Thyroid gland (tissue), 4 donors: ENCODE measurements around the gene RIN1. TPM values are rescaled to one million over a fixed set of nuclear protein-coding genes. Genes with fewer than 3 reads are reported as not detected.

Experiments
- DNase-seq, 2 donors: peaks; one replicate each; pipeline ENCODE4 v3.0.0-alpha.2; 2019
- H3K27ac ChIP-seq, 3 donors: fragments of 200-600 bp; sonication (generic); 1 replicate in 2 of 3; 2 replicates in 1 of 3; pipeline ENCODE4 v1.5.1; 2016 to 2019; ENCODE audit warnings: mild to moderate bottlenecking in 1 of 3, moderate library complexity in 1 of 3
- H3K27me3 ChIP-seq: fragments of 200-600 bp; sonication (generic); one replicate; pipeline ENCODE4 v1.5.1; 2019
- H3K36me3 ChIP-seq, 2 donors: fragments of 200-600 bp; sonication (generic); one replicate each; pipeline ENCODE4 v1.5.1; 2016 to 2019
- H3K4me1 ChIP-seq, 2 donors: fragments of 200-600 bp; sonication (generic); one replicate each; pipeline ENCODE4 v1.5.1; 2017 to 2019
- H3K4me3 ChIP-seq, 3 donors: fragments of 200-600 bp; sonication (generic); replicated peaks in 1 of 3; 1 replicate in 2 of 3; 2 replicates in 1 of 3; pipeline ENCODE4 v1.5.1; 2016; ENCODE audit warnings: mild to moderate bottlenecking in 1 of 3
- H3K9me3 ChIP-seq: fragments of 200-600 bp; sonication (generic); one replicate; pipeline ENCODE4 v1.5.1; 2017
- POLR2A ChIP-seq, 2 donors: fragments of 450-650 bp; IDR thresholded peaks; one replicate each; pipeline ENCODE4 v1.6.1; 2017; ENCODE audit warnings: antibody characterized with exemption in 2 of 2, mild to moderate bottlenecking in 2 of 2, moderate library complexity in 1 of 2
- WGBS, 2 donors: methylation state at CpG; one replicate each; pipeline ENCODE4 v1.1.5; 2017; 5-methylcytosine and 5-hydroxymethylcytosine counted together
- intact Hi-C: fragments of 100-400 bp; cut with DNase I; formaldehyde crosslinking; loops from one replicate; pipeline ENCODE4 v1.15.1; 2023
- total RNA-seq, 4 donors: library from RNA; depleted of rRNA; stranded (reverse); fragments of >200 nt; gene quantifications; one replicate each; pipeline ENCODE4 v1.2.3, GENCODE V29; 2016
- TF ChIP-seq, protein P1 (sequence below), 6 experiments: fragments of 200-600 bp in 3 of 6; fragments of 450-650 bp in 3 of 6; sonication (generic) in 3 of 6; IDR thresholded peaks; one replicate each; pipeline ENCODE4 v1.5.1; 2016 to 2019; ENCODE audit warnings: antibody characterized with exemption in 6 of 6, mild to moderate bottlenecking in 2 of 6, inconsistent platforms in 1 of 6, moderate library complexity in 1 of 6

Gene RIN1
- total RNA-seq, 4 donors from 2014 or later = 1.3 to 7.9 (median 2.2) TPM

DNA sequence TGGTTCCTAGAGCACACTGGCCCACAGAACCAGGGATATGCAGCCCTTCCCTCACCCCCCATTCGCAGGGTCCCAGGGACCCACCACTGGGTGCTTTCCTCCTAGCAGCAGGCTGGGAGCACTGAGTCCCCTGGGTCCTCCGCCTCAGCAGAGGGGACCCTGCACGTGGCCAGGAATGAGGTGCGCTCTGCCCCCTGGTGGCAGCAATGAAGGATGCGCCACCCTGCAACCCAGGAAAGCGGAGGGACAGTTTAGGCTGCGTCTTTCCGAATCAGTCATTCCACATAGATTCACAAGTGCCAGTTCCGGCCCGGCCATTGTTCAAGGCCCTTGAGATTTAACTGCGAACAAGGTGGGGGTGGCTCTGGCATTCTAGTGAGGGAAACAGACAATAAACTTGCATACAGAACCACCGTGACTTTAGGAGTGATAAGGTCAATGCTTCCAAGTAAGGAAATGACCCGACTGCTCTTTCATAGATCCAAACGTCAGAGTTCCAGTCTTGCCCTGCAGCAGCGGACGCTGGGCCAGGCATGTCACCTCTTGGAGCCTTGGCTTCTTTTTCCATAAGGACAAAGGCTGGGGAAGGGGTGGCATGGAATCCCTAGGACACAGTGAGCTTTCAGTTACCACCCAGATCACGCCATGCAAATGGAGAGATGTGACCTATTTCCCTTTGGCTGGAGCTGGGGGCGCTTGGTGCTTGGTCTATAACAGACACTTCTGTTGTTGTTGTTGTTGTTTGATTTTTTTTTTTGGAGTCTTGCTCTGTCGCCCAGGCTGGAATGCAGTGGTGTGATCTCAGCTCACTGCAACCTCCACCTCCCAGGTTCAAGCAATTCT, 7.7 kb downstream of the RIN1 start:
- no peak overlapping the region for H3K27ac ChIP-seq
- DNase-seq = peak; percentile 67
- TF ChIP-seq POLR2A (IDR thresholded peaks at IDR 0.05) = no peak
- TF ChIP-seq, protein P1, sequence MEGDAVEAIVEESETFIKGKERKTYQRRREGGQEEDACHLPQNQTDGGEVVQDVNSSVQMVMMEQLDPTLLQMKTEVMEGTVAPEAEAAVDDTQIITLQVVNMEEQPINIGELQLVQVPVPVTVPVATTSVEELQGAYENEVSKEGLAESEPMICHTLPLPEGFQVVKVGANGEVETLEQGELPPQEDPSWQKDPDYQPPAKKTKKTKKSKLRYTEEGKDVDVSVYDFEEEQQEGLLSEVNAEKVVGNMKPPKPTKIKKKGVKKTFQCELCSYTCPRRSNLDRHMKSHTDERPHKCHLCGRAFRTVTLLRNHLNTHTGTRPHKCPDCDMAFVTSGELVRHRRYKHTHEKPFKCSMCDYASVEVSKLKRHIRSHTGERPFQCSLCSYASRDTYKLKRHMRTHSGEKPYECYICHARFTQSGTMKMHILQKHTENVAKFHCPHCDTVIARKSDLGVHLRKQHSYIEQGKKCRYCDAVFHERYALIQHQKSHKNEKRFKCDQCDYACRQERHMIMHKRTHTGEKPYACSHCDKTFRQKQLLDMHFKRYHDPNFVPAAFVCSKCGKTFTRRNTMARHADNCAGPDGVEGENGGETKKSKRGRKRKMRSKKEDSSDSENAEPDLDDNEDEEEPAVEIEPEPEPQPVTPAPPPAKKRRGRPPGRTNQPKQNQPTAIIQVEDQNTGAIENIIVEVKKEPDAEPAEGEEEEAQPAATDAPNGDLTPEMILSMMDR (IDR thresholded peaks at IDR 0.05) = peak; percentile 82 to 98 (median 90)
- H3K9me3 ChIP-seq = no peaks in the 10 kb centered on the region
- intact Hi-C loops = no loop called here
- no peak overlapping the region for H3K4me3 ChIP-seq
- peaks cover 0 to 28% of the 10 kb centered on the region in 2 donors for H3K4me1 ChIP-seq
- no peaks in the 10 kb centered on the region for H3K36me3 ChIP-seq
- 19 to 20% methylated on average over 12 to 19 of the region's 19 CpGs for WGBS, 2 donors
- H3K27me3 ChIP-seq = no peaks in the 10 kb centered on the region

DNA sequence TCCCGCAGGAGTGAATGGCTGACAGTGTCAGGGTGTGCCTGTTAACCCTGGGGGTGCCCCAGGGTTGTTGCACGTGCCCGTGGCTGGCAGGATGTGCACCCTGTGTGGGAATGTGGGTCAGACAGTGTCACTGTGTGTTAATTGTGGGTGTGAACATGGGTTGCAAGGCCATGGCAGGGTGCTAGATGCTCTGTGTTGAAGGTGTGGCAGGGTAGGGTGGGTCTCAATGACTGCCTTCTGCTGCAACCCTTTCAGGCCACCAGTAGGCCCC, 8.3 kb downstream of the RIN1 start:
- Histone ChIP-seq H3K27ac (no peak overlapping the region), H3K36me3 (no peaks in the 10 kb centered on the region), H3K4me1 (peaks cover 0 to 28% of the 10 kb centered on the region in 2 donors), H3K4me3 (no peak overlapping the region), H3K9me3 (no peaks in the 10 kb centered on the region), H3K27me3 (no peaks in the 10 kb centered on the region)
- no peak for DNase-seq
- 94% methylated on average over 2 of the region's 3 CpGs; no CpG with 5 or more reads in 1 of the 2 donors for WGBS, 2 donors
- intact Hi-C loops = no loop called here
- TF ChIP-seq, protein P1 (IDR thresholded peaks at IDR 0.05) = no peak
- TF ChIP-seq POLR2A (IDR thresholded peaks at IDR 0.05) = no peak

DNA sequence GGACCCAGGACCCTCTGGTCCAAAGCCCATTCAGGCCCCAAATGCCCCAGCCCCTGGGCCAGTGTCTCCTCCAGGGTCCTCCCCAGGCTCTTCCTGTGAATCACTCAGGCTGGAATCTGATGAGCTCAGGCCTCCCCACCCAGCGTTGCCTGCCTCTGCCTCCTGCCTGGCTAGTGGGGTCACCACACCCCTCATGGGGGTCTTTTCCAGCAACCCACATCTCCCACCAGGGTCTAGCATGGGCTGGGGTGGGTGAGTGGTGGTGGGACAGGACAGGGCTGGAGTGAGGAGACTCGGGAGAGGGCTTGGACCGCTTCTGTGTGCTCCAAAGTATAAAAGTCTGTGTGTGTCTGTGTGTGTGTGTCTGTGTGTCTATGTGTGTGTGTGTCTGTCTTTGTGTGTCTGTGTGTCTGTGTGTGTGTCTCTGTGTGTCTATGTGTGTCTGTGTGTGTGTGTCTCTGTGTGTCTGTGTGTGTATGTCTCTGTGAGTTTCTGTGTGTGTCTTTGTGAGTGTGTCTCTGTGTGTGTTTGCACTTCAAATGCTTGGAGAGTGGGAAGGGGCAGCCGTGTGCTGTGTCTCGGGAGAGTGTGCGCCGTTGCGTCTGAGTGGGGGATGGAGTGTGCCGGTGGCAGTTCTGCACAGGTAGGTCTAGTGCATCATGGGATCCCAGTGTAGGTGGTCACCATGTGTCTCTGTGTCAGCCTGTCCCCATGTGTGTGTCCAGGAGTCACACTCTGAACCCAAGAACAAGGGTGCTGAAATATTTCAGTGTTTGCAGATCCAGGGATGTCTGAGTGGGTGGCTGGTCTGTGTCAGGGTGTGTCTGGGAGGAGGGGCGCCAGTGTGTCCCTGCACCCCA, 8.8 kb downstream of the RIN1 start:
- Histone ChIP-seq H3K27ac (peak overlapping the region in 2 of 3 donors; percentile 41 to 43), H3K36me3 (no peaks in the 10 kb centered on the region), H3K4me1 (peaks cover 0 to 28% of the 10 kb centered on the region in 2 donors), H3K9me3 (no peaks in the 10 kb centered on the region), H3K27me3 (no peaks in the 10 kb centered on the region), H3K4me3 (no peak overlapping the region)
- WGBS, 2 donors = 64 to 80% methylated on average over 4 to 10 of the region's 10 CpGs
- intact Hi-C loops = no loop called here
- DNase-seq = no peak
- TF ChIP-seq, protein P1 (IDR thresholded peaks at IDR 0.05) = no peak
- TF ChIP-seq POLR2A (IDR thresholded peaks at IDR 0.05) = no peak

DNA sequence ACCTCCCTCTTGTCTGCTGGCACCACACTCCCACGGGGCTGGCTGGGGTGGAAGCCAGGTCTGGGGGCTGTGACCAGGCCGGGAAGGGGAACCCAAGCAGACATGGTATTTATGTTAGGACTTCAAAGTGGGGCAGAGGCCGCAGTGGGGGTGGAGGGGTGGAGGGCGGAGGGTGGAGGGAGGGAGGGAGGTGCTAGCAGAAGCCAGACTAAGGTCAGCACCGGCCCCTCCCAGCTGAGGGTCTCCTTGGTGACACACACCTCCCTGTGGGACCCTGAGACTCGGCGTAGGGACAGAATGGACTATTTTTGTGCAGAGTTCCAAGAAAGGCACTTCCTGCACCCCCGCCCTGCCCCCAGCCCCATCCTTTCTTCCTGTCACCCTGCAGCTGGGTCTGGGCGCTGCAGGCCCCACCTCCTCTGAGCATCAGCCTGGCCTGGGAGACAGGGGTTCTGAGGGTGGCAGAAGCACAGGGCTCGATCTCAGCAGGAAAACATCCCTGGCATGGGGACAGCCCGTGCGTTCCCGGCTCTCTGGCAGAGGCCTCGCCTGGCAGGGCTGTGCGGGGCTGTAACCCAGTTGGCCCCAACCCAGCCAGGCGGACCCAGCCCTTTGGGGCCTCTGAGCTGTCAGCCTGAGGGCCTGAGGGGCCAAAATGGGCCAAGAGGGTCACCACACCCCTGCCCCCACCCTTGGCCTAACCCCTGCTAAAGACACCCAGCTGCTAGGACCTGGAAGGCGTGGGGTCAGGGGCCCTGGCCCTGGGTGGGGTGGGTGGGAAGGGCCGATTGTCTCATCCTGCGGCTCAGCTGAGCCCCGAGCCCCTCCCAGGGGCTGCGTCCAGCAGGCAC, 9.7 kb downstream of the RIN1 start:
- TF ChIP-seq, protein P1 (IDR thresholded peaks at IDR 0.05) = no peak
- no peak for TF ChIP-seq POLR2A (IDR thresholded peaks at IDR 0.05)
- Histone ChIP-seq H3K4me3 (no peak overlapping the region), H3K36me3 (no peaks in the 10 kb centered on the region), H3K9me3 (no peaks in the 10 kb centered on the region), H3K27ac (peak overlapping the region in 2 of 3 donors; percentile 41 to 43), H3K4me1 (peaks cover 0 to 28% of the 10 kb centered on the region in 2 donors), H3K27me3 (no peaks in the 10 kb centered on the region)
- intact Hi-C loops = no loop called here
- DNase-seq = no peak
- 57 to 60% methylated on average over 9 to 12 of the region's 21 CpGs for WGBS, 2 donors
